Trophoblast cell (in vitro differentiated cells and primary cell): Measurements from ENCODE around the gene ZNF263.

ENCODE experiments used
- DNase-seq, 2 donors: peaks; one replicate each; pipeline ENCODE4 v3.0.0-alpha.2; 2016
- H2AFZ ChIP-seq: 2 replicates; pipeline ENCODE4 v1.6.1; 2013; ENCODE audit warnings: low read length, moderate library complexity, mild to moderate bottlenecking; ENCODE audit not compliant: insufficient read depth, poor library complexity
- H2AK5ac ChIP-seq: 2 replicates; pipeline ENCODE4 v1.6.1; 2013; ENCODE audit warnings: mild to moderate bottlenecking, low read length
- H2BK120ac ChIP-seq: 2 replicates; pipeline ENCODE4 v1.6.1; 2013; ENCODE audit warnings: low read length, mild to moderate bottlenecking, moderate library complexity; ENCODE audit not compliant: insufficient read depth, poor library complexity
- H2BK12ac ChIP-seq: 2 replicates; pipeline ENCODE4 v1.6.1; 2013; ENCODE audit warnings: mild to moderate bottlenecking, low read length, moderate library complexity
- H2BK5ac ChIP-seq: 2 replicates; pipeline ENCODE4 v1.6.1; 2013; ENCODE audit warnings: low read length, low read depth, moderate library complexity, mild to moderate bottlenecking; ENCODE audit not compliant: poor library complexity
- H3K14ac ChIP-seq: 2 replicates; pipeline ENCODE4 v1.6.1; 2013; ENCODE audit warnings: mild to moderate bottlenecking, low read length
- H3K18ac ChIP-seq: 2 replicates; pipeline ENCODE4 v1.6.1; 2013; ENCODE audit warnings: mild to moderate bottlenecking, low read length
- H3K23ac ChIP-seq: 2 replicates; pipeline ENCODE4 v1.6.1; 2013; ENCODE audit warnings: low read length
- H3K27ac ChIP-seq: 2 replicates; pipeline ENCODE4 v1.5.1; 2013; ENCODE audit warnings: low read depth, mild to moderate bottlenecking, inconsistent platforms, low read length, moderate library complexity
- H3K27me3 ChIP-seq: 2 replicates; pipeline ENCODE4 v1.6.1; 2013; ENCODE audit warnings: inconsistent platforms, mild to moderate bottlenecking, low read length, moderate library complexity; ENCODE audit not compliant: insufficient read depth
- H3K36me3 ChIP-seq, 2 experiments: 1 replicate in 1 of 2; 2 replicates in 1 of 2; pipeline ENCODE4 v1.6.1; 2013; ENCODE audit warnings: low read length in 2 of 2, mild to moderate bottlenecking in 2 of 2, moderate library complexity in 1 of 2; ENCODE audit not compliant: insufficient read depth in 2 of 2, control insufficient read depth in 1 of 2
- H3K4ac ChIP-seq: 2 replicates; pipeline ENCODE4 v1.6.1; 2013; ENCODE audit warnings: low read depth, mild to moderate bottlenecking, low read length, moderate library complexity
- H3K4me1 ChIP-seq, 2 experiments: 1 replicate in 1 of 2; 2 replicates in 1 of 2; pipeline ENCODE4 v1.6.1; 2013; ENCODE audit warnings: low read length in 2 of 2, mild to moderate bottlenecking in 2 of 2, moderate library complexity in 1 of 2; ENCODE audit not compliant: insufficient read depth in 2 of 2, control insufficient read depth in 1 of 2
- H3K4me2 ChIP-seq: 2 replicates; pipeline ENCODE4 v1.6.1; 2013; ENCODE audit warnings: inconsistent platforms, mild to moderate bottlenecking, low read length, moderate library complexity
- H3K4me3 ChIP-seq: 2 replicates; pipeline ENCODE4 v1.5.1; 2013; ENCODE audit warnings: mild to moderate bottlenecking, low read depth, low read length, inconsistent platforms
- H3K79me1 ChIP-seq: one replicate; pipeline ENCODE4 v1.6.1; 2013; ENCODE audit warnings: low read length
- H3K79me2 ChIP-seq: 2 replicates; pipeline ENCODE4 v1.6.1; 2013; ENCODE audit warnings: low read length, mild to moderate bottlenecking; ENCODE audit not compliant: control insufficient read depth, insufficient read depth, poor library complexity
- H3K9ac ChIP-seq: 2 replicates; pipeline ENCODE4 v1.6.1; 2013; ENCODE audit warnings: mild to moderate bottlenecking, low read length
- H3K9me3 ChIP-seq: 2 replicates; pipeline ENCODE4 v1.6.1; 2013; ENCODE audit warnings: low read depth, mild to moderate bottlenecking, control low read depth, inconsistent platforms, low read length; ENCODE audit not compliant: insufficient read depth
- H4K12ac ChIP-seq: 2 replicates; pipeline ENCODE4 v1.6.1; 2013; ENCODE audit warnings: low read depth, mild to moderate bottlenecking, low read length, moderate library complexity
- H4K8ac ChIP-seq: 2 replicates; pipeline ENCODE4 v1.6.1; 2013; ENCODE audit warnings: low read depth, mild to moderate bottlenecking, low read length, moderate library complexity
- H4K91ac ChIP-seq: one replicate; pipeline ENCODE4 v1.6.1; 2013; ENCODE audit warnings: low read depth, mild to moderate bottlenecking, low read length, moderate library complexity
- WGBS: extraction: QIAGEN DNeasy Blood & Tissue Kit; methylation state at CpG from one replicate; pipeline ENCODE4 v1.1.7; 2013; ENCODE audit warnings: missing lambda C conversion rate; ENCODE audit not compliant: insufficient read length, insufficient coverage; ENCODE audit errors: extremely low coverage; 5-methylcytosine and 5-hydroxymethylcytosine counted together

ZNF263 gene

GRCh38 chr16:3241761-3242160 lies 41.5 kb upstream of the ZNF263 start:
- Histone ChIP-seq H3K4me3 (no peak overlapping the region), H3K4ac (no peak overlapping the region), H2AK5ac (no peak overlapping the region), H2BK5ac (no peak overlapping the region), H4K91ac (no peak overlapping the region), H3K4me1 (no peaks in the 10 kb centered on the region), H3K18ac (no peak overlapping the region), H3K14ac (no peak overlapping the region), H3K27ac (no peak overlapping the region), H2AFZ (no peak overlapping the region), H3K9ac (no peak overlapping the region), H3K79me1 (no peaks in the 10 kb centered on the region), H3K4me2 (no peak overlapping the region), H3K36me3 (no peaks in the 10 kb centered on the region), H2BK120ac (no peak overlapping the region), H4K12ac (no peak overlapping the region), H3K23ac (no peak overlapping the region), H2BK12ac (no peak overlapping the region), H3K9me3 (peaks cover 29% of the 10 kb centered on the region), H4K8ac (no peak overlapping the region), H3K27me3 (no peaks in the 10 kb centered on the region), H3K79me2 (no peaks in the 10 kb centered on the region)
- WGBS: no CpG with 5 or more reads among the region's 5 CpGs
- peak in 1 of 2 donors; percentile 49 for DNase-seq

- H2BK12ac ChIP-seq: no peak overlapping the region
- H3K4ac ChIP-seq: no peak overlapping the region
- H3K4me3 ChIP-seq: no peak overlapping the region
- H2AFZ ChIP-seq: no peak overlapping the region
- H4K12ac ChIP-seq: no peak overlapping the region
- no CpG with 5 or more reads among the region's 11 CpGs for WGBS
- H3K27ac ChIP-seq: no peak overlapping the region
- H3K18ac ChIP-seq: no peak overlapping the region
- H3K9me3 ChIP-seq: peaks cover 33% of the 10 kb centered on the region
- H3K79me2 ChIP-seq: no peaks in the 10 kb centered on the region
- no peak overlapping the region for H3K14ac ChIP-seq
- no peak overlapping the region for H3K4me2 ChIP-seq
- no peak overlapping the region for H4K8ac ChIP-seq
- no peaks in the 10 kb centered on the region for H3K79me1 ChIP-seq
- no peak overlapping the region for H2BK120ac ChIP-seq
- no peak overlapping the region for H2BK5ac ChIP-seq
- peak; percentile 24 to 65 for DNase-seq
- no peak overlapping the region for H4K91ac ChIP-seq
- H2AK5ac ChIP-seq: no peak overlapping the region
- H3K27me3 ChIP-seq: no peaks in the 10 kb centered on the region
- no peak overlapping the region for H3K23ac ChIP-seq
- no peaks in the 10 kb centered on the region for H3K36me3 ChIP-seq
- H3K4me1 ChIP-seq: no peaks in the 10 kb centered on the region
- no peak overlapping the region for H3K9ac ChIP-seq
These were observed 40.6 kb upstream of the ZNF263 start for GRCh38 chr16:3242709-3243108.

- Histone ChIP-seq H2BK5ac (no peak overlapping the region), H3K79me2 (no peaks in the 10 kb centered on the region), H3K4ac (no peak overlapping the region), H3K27me3 (no peaks in the 10 kb centered on the region), H4K91ac (no peak overlapping the region), H4K8ac (no peak overlapping the region), H3K4me1 (no peaks in the 10 kb centered on the region), H3K23ac (no peak overlapping the region), H3K9me3 (peaks cover 37% of the 10 kb centered on the region), H2BK120ac (no peak overlapping the region), H3K18ac (no peak overlapping the region), H3K14ac (no peak overlapping the region), H2AK5ac (no peak overlapping the region), H3K4me2 (no peak overlapping the region), H3K4me3 (no peak overlapping the region), H3K9ac (no peak overlapping the region), H3K27ac (no peak overlapping the region), H4K12ac (no peak overlapping the region), H2BK12ac (no peak overlapping the region), H3K36me3 (no peaks in the 10 kb centered on the region), H2AFZ (no peak overlapping the region), H3K79me1 (no peaks in the 10 kb centered on the region)
- no peak for DNase-seq
- no CpG with 5 or more reads among the region's 6 CpGs for WGBS
These were observed 39.4 kb upstream of the ZNF263 start for GRCh38 chr16:3243882-3244281.

GRCh38 chr16:3246002-3246401 lies 37.3 kb upstream of the ZNF263 start:
- H2BK5ac ChIP-seq: no peak overlapping the region
- H3K4me2 ChIP-seq: no peak overlapping the region
- H3K79me2 ChIP-seq: no peaks in the 10 kb centered on the region
- no CpG with 5 or more reads among the region's 7 CpGs for WGBS
- H4K91ac ChIP-seq: no peak overlapping the region
- no peak overlapping the region for H3K4me3 ChIP-seq
- H4K8ac ChIP-seq: no peak overlapping the region
- H2BK120ac ChIP-seq: no peak overlapping the region
- H2BK12ac ChIP-seq: no peak overlapping the region
- no peak for DNase-seq
- no peak overlapping the region for H2AK5ac ChIP-seq
- H3K9me3 ChIP-seq: peaks cover 51% of the 10 kb centered on the region
- H3K18ac ChIP-seq: no peak overlapping the region
- no peak overlapping the region for H3K27ac ChIP-seq
- H3K79me1 ChIP-seq: no peaks in the 10 kb centered on the region
- H3K14ac ChIP-seq: no peak overlapping the region
- H4K12ac ChIP-seq: no peak overlapping the region
- no peak overlapping the region for H3K4ac ChIP-seq
- H3K23ac ChIP-seq: no peak overlapping the region
- H3K36me3 ChIP-seq: no peaks in the 10 kb centered on the region
- H3K27me3 ChIP-seq: no peaks in the 10 kb centered on the region
- no peak overlapping the region for H3K9ac ChIP-seq
- no peak overlapping the region for H2AFZ ChIP-seq
- H3K4me1 ChIP-seq: no peaks in the 10 kb centered on the region
